ENCODE measurements around the gene ZAP70.

DNA sequence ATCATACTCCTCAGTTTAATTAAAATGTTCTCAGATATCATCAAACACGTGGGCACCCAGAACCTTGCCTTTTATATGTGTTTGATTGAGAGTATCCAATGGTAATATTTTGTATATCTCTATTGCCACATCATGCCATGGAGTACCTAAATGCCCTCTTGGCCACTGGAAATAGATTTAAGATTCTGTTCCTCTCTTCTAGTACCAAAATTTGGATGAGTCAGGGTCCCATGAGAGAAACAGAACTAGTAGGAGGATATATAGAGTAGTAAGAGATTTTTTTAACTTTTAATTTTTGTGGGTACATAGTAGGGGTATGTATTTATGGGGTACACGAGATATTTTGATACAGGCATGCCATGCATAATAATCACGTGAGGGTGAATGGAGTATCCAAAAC, 9.6 kb upstream of the ZAP70 start:
- TF ChIP-seq, protein P1, sequence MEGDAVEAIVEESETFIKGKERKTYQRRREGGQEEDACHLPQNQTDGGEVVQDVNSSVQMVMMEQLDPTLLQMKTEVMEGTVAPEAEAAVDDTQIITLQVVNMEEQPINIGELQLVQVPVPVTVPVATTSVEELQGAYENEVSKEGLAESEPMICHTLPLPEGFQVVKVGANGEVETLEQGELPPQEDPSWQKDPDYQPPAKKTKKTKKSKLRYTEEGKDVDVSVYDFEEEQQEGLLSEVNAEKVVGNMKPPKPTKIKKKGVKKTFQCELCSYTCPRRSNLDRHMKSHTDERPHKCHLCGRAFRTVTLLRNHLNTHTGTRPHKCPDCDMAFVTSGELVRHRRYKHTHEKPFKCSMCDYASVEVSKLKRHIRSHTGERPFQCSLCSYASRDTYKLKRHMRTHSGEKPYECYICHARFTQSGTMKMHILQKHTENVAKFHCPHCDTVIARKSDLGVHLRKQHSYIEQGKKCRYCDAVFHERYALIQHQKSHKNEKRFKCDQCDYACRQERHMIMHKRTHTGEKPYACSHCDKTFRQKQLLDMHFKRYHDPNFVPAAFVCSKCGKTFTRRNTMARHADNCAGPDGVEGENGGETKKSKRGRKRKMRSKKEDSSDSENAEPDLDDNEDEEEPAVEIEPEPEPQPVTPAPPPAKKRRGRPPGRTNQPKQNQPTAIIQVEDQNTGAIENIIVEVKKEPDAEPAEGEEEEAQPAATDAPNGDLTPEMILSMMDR (IDR thresholded peaks at IDR 0.05), result no peak
- TF ChIP-seq, protein P2, sequence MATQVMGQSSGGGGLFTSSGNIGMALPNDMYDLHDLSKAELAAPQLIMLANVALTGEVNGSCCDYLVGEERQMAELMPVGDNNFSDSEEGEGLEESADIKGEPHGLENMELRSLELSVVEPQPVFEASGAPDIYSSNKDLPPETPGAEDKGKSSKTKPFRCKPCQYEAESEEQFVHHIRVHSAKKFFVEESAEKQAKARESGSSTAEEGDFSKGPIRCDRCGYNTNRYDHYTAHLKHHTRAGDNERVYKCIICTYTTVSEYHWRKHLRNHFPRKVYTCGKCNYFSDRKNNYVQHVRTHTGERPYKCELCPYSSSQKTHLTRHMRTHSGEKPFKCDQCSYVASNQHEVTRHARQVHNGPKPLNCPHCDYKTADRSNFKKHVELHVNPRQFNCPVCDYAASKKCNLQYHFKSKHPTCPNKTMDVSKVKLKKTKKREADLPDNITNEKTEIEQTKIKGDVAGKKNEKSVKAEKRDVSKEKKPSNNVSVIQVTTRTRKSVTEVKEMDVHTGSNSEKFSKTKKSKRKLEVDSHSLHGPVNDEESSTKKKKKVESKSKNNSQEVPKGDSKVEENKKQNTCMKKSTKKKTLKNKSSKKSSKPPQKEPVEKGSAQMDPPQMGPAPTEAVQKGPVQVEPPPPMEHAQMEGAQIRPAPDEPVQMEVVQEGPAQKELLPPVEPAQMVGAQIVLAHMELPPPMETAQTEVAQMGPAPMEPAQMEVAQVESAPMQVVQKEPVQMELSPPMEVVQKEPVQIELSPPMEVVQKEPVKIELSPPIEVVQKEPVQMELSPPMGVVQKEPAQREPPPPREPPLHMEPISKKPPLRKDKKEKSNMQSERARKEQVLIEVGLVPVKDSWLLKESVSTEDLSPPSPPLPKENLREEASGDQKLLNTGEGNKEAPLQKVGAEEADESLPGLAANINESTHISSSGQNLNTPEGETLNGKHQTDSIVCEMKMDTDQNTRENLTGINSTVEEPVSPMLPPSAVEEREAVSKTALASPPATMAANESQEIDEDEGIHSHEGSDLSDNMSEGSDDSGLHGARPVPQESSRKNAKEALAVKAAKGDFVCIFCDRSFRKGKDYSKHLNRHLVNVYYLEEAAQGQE (IDR thresholded peaks at IDR 0.05; ENCODE audit: insufficient read depth in 1 of 2, low read depth in 2 of 2, low read length in 1 of 2), result no peak
- TF ChIP-seq POLR2AphosphoS5 (IDR thresholded peaks at IDR 0.05; ENCODE audit: low read depth, low read length) (no peak), TCF7L2 (IDR thresholded peaks at IDR 0.05; ENCODE audit: low read depth, low read length) (no peak), SIN3A (IDR thresholded peaks at IDR 0.05; ENCODE audit: borderline replicate concordance, insufficient read depth, low read depth, low read length) (no peak)
